PFSK-1 (cell line): Measurements from ENCODE around the gene PKP1.

ENCODE experiments used
- FOXP2 ChIP-seq: optimal IDR thresholded peaks from 2 replicates; pipeline ENCODE3; 2011; ENCODE audit warnings: borderline replicate concordance, control low read depth, inconsistent platforms; ENCODE audit not compliant: insufficient read depth; ENCODE audit errors: extremely low read length, extremely low read depth
- POLR2AphosphoS5 ChIP-seq: IDR thresholded peaks from 2 replicates; pipeline ENCODE4 v1.6.1; 2012; ENCODE audit warnings: low read depth, mild to moderate bottlenecking, control low read depth, low read length, moderate library complexity
- SIN3A ChIP-seq: IDR thresholded peaks from 2 replicates; pipeline ENCODE4 v1.6.1; 2012; ENCODE audit warnings: mild to moderate bottlenecking, low read length, moderate library complexity, borderline replicate concordance; ENCODE audit not compliant: insufficient read depth
- TAF1 ChIP-seq: IDR thresholded peaks from 2 replicates; pipeline ENCODE4 v1.6.1; 2012; ENCODE audit warnings: low read length, control low read depth, borderline replicate concordance; ENCODE audit not compliant: insufficient read depth
- TF ChIP-seq, protein P1 (sequence below), 2 experiments: IDR thresholded peaks; 2 replicates each; pipeline versions ENCODE4 v1.6.1 to v1.8.0; 2011 to 2012; ENCODE audit warnings: low read depth in 2 of 2, low read length in 2 of 2, control low read depth in 1 of 2, inconsistent platforms in 1 of 2, mild to moderate bottlenecking in 1 of 2, moderate library complexity in 1 of 2; ENCODE audit not compliant: insufficient read depth in 1 of 2

DNA sequence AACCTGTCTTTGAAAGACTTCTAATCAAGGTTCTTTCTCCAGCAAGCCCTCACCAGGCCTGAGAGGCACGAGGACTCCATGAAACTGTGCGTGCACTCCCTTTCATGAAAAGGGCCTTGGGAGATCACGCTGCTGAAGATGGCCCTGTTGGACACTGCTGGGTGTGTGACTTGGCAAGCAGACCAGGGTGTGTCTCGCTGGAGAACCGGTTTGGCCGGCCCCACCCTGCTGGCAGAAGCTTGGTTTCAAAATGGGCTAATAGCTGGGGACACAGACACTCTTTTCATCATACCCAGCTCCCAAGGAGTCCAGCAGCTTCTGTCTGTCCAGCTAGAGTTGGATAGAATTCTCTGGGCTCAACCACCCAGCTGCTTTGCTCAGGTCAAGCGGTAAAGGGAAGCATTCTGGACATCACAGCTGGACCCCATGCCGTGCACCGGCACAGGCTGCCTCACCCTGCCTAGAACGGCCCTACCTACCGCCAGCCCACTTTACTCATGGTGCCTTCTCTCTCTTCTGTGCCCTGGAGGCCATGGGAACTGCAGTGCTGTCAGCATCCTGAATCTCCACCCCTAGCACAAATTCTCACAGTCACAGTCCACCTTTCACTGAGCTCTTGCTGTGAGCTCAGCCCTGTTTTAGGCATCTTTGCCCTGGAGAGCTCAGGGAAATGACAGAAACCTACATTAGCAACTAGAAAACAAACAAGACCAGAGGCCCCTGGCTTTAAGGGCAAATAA, 24.6 kb downstream of the PKP1 start:
- TF ChIP-seq POLR2AphosphoS5, result no peak
- TF ChIP-seq, protein P1, sequence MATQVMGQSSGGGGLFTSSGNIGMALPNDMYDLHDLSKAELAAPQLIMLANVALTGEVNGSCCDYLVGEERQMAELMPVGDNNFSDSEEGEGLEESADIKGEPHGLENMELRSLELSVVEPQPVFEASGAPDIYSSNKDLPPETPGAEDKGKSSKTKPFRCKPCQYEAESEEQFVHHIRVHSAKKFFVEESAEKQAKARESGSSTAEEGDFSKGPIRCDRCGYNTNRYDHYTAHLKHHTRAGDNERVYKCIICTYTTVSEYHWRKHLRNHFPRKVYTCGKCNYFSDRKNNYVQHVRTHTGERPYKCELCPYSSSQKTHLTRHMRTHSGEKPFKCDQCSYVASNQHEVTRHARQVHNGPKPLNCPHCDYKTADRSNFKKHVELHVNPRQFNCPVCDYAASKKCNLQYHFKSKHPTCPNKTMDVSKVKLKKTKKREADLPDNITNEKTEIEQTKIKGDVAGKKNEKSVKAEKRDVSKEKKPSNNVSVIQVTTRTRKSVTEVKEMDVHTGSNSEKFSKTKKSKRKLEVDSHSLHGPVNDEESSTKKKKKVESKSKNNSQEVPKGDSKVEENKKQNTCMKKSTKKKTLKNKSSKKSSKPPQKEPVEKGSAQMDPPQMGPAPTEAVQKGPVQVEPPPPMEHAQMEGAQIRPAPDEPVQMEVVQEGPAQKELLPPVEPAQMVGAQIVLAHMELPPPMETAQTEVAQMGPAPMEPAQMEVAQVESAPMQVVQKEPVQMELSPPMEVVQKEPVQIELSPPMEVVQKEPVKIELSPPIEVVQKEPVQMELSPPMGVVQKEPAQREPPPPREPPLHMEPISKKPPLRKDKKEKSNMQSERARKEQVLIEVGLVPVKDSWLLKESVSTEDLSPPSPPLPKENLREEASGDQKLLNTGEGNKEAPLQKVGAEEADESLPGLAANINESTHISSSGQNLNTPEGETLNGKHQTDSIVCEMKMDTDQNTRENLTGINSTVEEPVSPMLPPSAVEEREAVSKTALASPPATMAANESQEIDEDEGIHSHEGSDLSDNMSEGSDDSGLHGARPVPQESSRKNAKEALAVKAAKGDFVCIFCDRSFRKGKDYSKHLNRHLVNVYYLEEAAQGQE (IDR thresholded peaks at IDR 0.05; ENCODE audit: insufficient read depth in 1 of 2, low read depth in 2 of 2, low read length in 2 of 2), result no peak
- no peak for TF ChIP-seq SIN3A
- TF ChIP-seq TAF1, result no peak
- TF ChIP-seq FOXP2, result no peak
